Vagina (tissue), 2 donors: Measurements from ENCODE around the gene PPM1A. TPM values are rescaled to one million over a fixed set of nuclear protein-coding genes. Genes with fewer than 3 reads are reported as not detected.
"Not testable (repeated sequence)": the region's sequence is repeated elsewhere in the genome, so short reads cannot be mapped to it uniquely, and the experiment has no call there.

ENCODE experiments used
- DNase-seq, 2 donors: peaks; one replicate each; pipeline ENCODE4 v3.0.0-alpha.2; 2017; ENCODE audit errors: extremely low spot score in 2 of 2
- H3K27ac ChIP-seq: fragments of 200-600 bp; sonication (generic); one replicate; pipeline ENCODE4 v1.5.1; 2019
- H3K27me3 ChIP-seq: fragments of 200-600 bp; sonication (generic); one replicate; pipeline ENCODE4 v1.5.1; 2019
- H3K36me3 ChIP-seq, 2 donors: fragments of 200-600 bp; sonication (generic); one replicate each; pipeline ENCODE4 v1.5.1; 2017 to 2019
- H3K4me1 ChIP-seq: fragments of 200-600 bp; sonication (generic); one replicate; pipeline ENCODE4 v1.5.1; 2019
- H3K4me3 ChIP-seq, 2 donors: fragments of 200-600 bp; sonication (generic); 1 replicate in 1 of 2; 2 replicates in 1 of 2; pipeline ENCODE4 v1.5.1; 2016 to 2019
- H3K9me3 ChIP-seq: fragments of 200-600 bp; sonication (generic); one replicate; pipeline ENCODE4 v1.5.1; 2019
- CTCF ChIP-seq, 3 experiments: fragments of 450-650 bp in 2 of 3; fragments of 200-600 bp in 1 of 3; sonication (generic) in 1 of 3; IDR thresholded peaks; one replicate each; pipeline ENCODE4 v1.5.1; 2017 to 2019; ENCODE audit warnings: antibody characterized with exemption in 3 of 3, mild to moderate bottlenecking in 2 of 3, moderate library complexity in 2 of 3
- POLR2A ChIP-seq, 2 donors: fragments of 450-650 bp; IDR thresholded peaks; one replicate each; pipeline ENCODE4 v1.6.1; 2017; ENCODE audit warnings: antibody characterized with exemption in 2 of 2, mild to moderate bottlenecking in 2 of 2, moderate library complexity in 2 of 2
- POLR2AphosphoS5 ChIP-seq, 2 donors: sonication (generic); formaldehyde crosslinking; IDR thresholded peaks; one replicate each; pipeline ENCODE4 v1.9.0; 2017; ENCODE audit warnings: antibody characterized with exemption in 2 of 2, mild to moderate bottlenecking in 2 of 2, low read depth in 1 of 2; ENCODE audit not compliant: insufficient read depth in 1 of 2
- intact Hi-C: fragments of 100-400 bp; cut with DNase I; formaldehyde crosslinking; loops from one replicate; pipeline ENCODE4 v1.15.1; 2023
- total RNA-seq: library from RNA; depleted of rRNA; stranded (reverse); fragments of >200 nt; gene quantifications from one replicate; pipeline ENCODE4 v1.2.3, GENCODE V29; 2016

Gene PPM1A
- total RNA-seq, 1 donor from 2014 or later = 33.9 TPM

- no peaks in the 10 kb centered on the region for H3K9me3 ChIP-seq
- no peaks in the 10 kb centered on the region for H3K36me3 ChIP-seq
- no peaks in the 10 kb centered on the region for H3K27me3 ChIP-seq
- DNase-seq = no peak
- H3K4me3 ChIP-seq = no peak overlapping the region
- no peaks in the 10 kb centered on the region for H3K4me1 ChIP-seq
- no peak for TF ChIP-seq CTCF (IDR thresholded peaks at IDR 0.05)
- no peak for TF ChIP-seq POLR2A (IDR thresholded peaks at IDR 0.05)
- no peak for TF ChIP-seq POLR2AphosphoS5 (IDR thresholded peaks at IDR 0.05; ENCODE audit: insufficient read depth in 1 of 2, low read depth in 1 of 2)
- no peak overlapping the region for H3K27ac ChIP-seq
- intact Hi-C loops = no loop called here
Observed at GRCh38 chr14:60313093-60313492, 64.1 kb downstream of the PPM1A start.

DNA sequence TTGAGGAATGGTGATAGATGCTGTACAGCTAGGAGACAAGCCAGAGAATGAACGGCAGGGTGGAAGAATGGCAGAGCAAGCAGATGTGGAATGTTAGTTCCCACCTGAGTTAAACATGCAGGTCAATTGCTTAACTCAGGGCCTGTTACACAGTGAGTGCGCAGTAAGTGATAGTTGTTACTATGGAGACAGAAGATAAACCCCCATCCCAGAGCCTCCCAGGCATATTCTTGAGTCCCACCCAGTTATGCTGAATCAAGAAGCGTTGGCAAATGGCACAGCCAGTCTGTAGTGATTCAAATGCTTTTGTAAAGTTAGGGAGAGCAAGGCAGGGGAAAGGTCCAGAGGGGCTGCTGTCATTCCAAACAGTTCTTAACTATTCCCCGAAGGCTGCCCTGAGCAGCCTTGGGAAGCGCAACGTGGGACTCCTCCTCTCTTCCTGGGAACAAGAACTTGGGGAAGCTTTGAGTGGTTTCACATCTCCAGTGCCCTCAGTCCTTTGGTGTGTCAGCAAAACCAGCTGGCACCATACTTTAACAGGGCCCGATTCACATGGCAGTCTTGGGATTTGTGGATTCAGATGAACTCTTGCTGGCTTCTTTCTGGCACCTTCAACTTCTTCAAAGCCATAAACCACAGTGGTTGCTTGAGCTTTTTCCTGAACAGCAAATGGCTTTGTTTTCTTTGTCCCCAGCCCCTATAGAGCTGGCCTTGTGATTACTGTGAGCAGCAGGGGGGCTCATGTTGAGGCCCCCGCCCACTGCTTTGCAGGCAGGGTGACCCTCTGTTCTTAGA is 66.4 kb downstream of the PPM1A start:
- Histone ChIP-seq H3K9me3 (no peaks in the 10 kb centered on the region), H3K4me3 (no peak overlapping the region), H3K27ac (no peak overlapping the region), H3K27me3 (no peaks in the 10 kb centered on the region), H3K36me3 (no peaks in the 10 kb centered on the region), H3K4me1 (no peaks in the 10 kb centered on the region)
- intact Hi-C loops = no loop called here
- no peak for TF ChIP-seq CTCF (IDR thresholded peaks at IDR 0.05)
- TF ChIP-seq POLR2A (IDR thresholded peaks at IDR 0.05) = no peak
- no peak for TF ChIP-seq POLR2AphosphoS5 (IDR thresholded peaks at IDR 0.05; ENCODE audit: insufficient read depth in 1 of 2, low read depth in 1 of 2)
- no peak for DNase-seq

DNA sequence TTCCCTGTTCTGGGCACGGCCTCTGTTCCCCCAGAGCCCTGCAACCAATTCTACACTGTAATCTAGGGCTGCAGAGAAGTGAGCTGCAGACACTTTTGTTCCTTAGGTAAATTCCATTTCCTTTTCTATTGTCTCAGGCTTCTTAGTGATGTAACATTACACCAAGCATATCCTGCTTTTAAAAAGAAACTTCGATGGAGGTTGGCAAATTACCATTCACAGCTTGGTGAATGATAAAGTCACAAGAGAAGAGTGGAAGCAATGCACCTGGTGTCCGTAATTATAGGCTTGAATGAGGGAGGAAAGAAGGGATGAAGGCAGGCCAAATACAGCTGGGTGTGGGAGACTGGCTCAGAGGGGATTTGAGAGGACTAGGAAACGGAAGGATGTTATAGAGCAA is 68.6 kb downstream of the PPM1A start:
- TF ChIP-seq POLR2AphosphoS5 (IDR thresholded peaks at IDR 0.05; ENCODE audit: insufficient read depth in 1 of 2, low read depth in 1 of 2) (no peak), POLR2A (IDR thresholded peaks at IDR 0.05) (no peak), CTCF (IDR thresholded peaks at IDR 0.05) (no peak)
- intact Hi-C loops = no loop called here
- no peaks in the 10 kb centered on the region for H3K27me3 ChIP-seq

DNA sequence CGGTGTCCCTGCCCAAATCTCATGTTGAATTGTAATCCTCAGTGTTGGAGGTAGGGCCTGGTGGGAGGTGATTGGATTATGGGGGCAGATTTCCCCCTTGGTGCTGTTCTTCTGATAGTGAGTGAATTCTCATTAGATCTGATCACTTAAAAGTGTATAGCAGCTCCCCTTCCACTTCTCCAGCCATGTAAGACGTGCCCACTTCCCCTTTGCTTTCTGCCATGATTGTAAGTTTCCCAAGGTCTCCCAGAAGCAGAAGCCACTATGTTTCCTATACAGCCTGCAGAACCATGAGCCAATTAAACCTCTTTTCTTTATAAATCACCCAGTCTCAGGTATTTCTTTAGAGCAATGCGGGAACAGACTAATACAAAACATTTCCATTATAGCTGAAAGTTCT is 71.8 kb downstream of the PPM1A start:
- intact Hi-C loops, H3K9me3 ChIP-seq, H3K36me3 ChIP-seq, H3K27me3 ChIP-seq, H3K27ac ChIP-seq, H3K4me1 ChIP-seq, H3K4me3 ChIP-seq, DNase-seq: not testable (repeated sequence)

More for the DNA sequence above, 68.6 kb downstream of the PPM1A start:
- Histone ChIP-seq H3K4me3 (no peak overlapping the region), H3K4me1 (no peaks in the 10 kb centered on the region), H3K36me3 (no peaks in the 10 kb centered on the region), H3K27ac (no peak overlapping the region), H3K9me3 (no peaks in the 10 kb centered on the region)
- DNase-seq = no peak

GRCh38 chr14:60323199-60323896 is 74.3 kb downstream of the PPM1A start:
- Histone ChIP-seq H3K4me1 (peaks cover 9% of the 10 kb centered on the region), H3K27me3 (no peaks in the 10 kb centered on the region), H3K36me3 (no peaks in the 10 kb centered on the region), H3K27ac (no peak overlapping the region), H3K9me3 (no peaks in the 10 kb centered on the region), H3K4me3 (no peak overlapping the region)
- intact Hi-C loops = no loop called here
- TF ChIP-seq CTCF (IDR thresholded peaks at IDR 0.05) (no peak), POLR2AphosphoS5 (IDR thresholded peaks at IDR 0.05; ENCODE audit: insufficient read depth in 1 of 2, low read depth in 1 of 2) (no peak), POLR2A (IDR thresholded peaks at IDR 0.05) (no peak)
- no peak for DNase-seq
